ENCODE data around the gene EXOC2.

DNA sequence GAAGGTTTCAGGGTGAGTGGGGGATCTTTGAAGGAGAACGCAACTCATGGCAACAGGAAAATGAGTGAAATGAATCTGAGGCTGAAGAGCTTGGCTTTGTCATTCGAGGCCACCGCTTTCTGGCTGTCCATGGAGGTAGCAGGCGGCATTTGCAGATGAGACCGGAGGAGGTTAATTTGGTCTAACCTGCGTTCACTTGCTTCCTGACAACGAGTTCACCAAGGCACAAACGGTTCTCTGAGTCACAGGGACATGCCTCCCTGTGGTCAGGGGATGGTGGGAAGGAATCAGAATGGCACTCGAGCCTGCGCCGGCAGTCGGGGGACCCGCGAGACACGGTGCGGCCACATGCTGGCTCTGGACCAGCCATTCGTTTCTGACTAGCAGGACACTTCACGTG lies 226.4 kb downstream of the EXOC2 start:
- TF ChIP-seq KLF16 (CRISPR knock-in tag; IDR thresholded peaks at IDR 0.05): no peak
- TF ChIP-seq, protein P1, sequence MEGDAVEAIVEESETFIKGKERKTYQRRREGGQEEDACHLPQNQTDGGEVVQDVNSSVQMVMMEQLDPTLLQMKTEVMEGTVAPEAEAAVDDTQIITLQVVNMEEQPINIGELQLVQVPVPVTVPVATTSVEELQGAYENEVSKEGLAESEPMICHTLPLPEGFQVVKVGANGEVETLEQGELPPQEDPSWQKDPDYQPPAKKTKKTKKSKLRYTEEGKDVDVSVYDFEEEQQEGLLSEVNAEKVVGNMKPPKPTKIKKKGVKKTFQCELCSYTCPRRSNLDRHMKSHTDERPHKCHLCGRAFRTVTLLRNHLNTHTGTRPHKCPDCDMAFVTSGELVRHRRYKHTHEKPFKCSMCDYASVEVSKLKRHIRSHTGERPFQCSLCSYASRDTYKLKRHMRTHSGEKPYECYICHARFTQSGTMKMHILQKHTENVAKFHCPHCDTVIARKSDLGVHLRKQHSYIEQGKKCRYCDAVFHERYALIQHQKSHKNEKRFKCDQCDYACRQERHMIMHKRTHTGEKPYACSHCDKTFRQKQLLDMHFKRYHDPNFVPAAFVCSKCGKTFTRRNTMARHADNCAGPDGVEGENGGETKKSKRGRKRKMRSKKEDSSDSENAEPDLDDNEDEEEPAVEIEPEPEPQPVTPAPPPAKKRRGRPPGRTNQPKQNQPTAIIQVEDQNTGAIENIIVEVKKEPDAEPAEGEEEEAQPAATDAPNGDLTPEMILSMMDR (CRISPR knock-in tag; IDR thresholded peaks at IDR 0.05): no peak
- no peak for TF ChIP-seq NCOR1 (IDR thresholded peaks at IDR 0.05; ENCODE audit: borderline replicate concordance, low read length)
- no peak for TF ChIP-seq ZNF235 (CRISPR knock-in tag; IDR thresholded peaks at IDR 0.05; ENCODE audit: borderline replicate concordance)
- TF ChIP-seq RBM39 (IDR thresholded peaks at IDR 0.05; ENCODE audit: low read depth, low read length, poor library complexity, severe bottlenecking): no peak
- TF ChIP-seq EZH2 (conservative IDR thresholded peaks at IDR 0.05; ENCODE audit: low read depth, low read length): no peak
- TF ChIP-seq CREB1 (IDR thresholded peaks at IDR 0.05): no peak
- no peak for TF ChIP-seq CREB1 (CRISPR knock-in tag; IDR thresholded peaks at IDR 0.05)
- no peak for TF ChIP-seq YY1 (IDR thresholded peaks at IDR 0.05; ENCODE audit: insufficient read depth, insufficient replicate concordance, low read depth, low read length)
- TF ChIP-seq, protein P2, sequence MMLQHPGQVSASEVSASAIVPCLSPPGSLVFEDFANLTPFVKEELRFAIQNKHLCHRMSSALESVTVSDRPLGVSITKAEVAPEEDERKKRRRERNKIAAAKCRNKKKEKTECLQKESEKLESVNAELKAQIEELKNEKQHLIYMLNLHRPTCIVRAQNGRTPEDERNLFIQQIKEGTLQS (CRISPR knock-in tag; IDR thresholded peaks at IDR 0.05): no peak
- TF ChIP-seq SP140L (CRISPR knock-in tag; IDR thresholded peaks at IDR 0.05; ENCODE audit: borderline replicate concordance): no peak

Data from HepG2 (cell line).